ENCODE results near the gene GLYATL2.

The GLYATL2 gene

GRCh38 chr11:58796333-58796732 lies 48.2 kb downstream of the GLYATL2 start:
- no peak for ATAC-seq
- no peak for DNase-seq

- DNase-seq, result peak; percentile 33
- ATAC-seq, result peak; percentile 69
Measured at GRCh38 chr11:58788355-58789023, 56.0 kb downstream of the GLYATL2 start.

- DNase-seq (no peak), ATAC-seq (peak; percentile 50)
Measured at GRCh38 chr11:58787903-58788302, 56.6 kb downstream of the GLYATL2 start.

GRCh38 chr11:58786693-58787092 lies 57.8 kb downstream of the GLYATL2 start:
- DNase-seq, result no peak
- no peak for ATAC-seq

- ATAC-seq, result no peak
- DNase-seq, result no peak
Measured at GRCh38 chr11:58784995-58785394, 59.5 kb downstream of the GLYATL2 start.
